IMR-90 (cell line): ENCODE data around the gene SOX6. TPM values are rescaled to one million over a fixed set of nuclear protein-coding genes. Genes with fewer than 3 reads are reported as not detected.

ENCODE experiments used
- ATAC-seq: fragments of 200-7000 bp; cut with Tn5 transposase; 2 replicates; pipeline ENCODE4 v1.9.1; 2020; ENCODE audit warnings: low read depth, mild to moderate bottlenecking, moderate library complexity
- BruUV-seq: library from RNA; stranded (reverse); fragments of 400-500 nt; replicated peaks from 2 replicates; lab custom pipeline; 2021; lab: Mats Ljungman, UMichigan
- CTCF ChIA-PET: fragments of 300-600 bp; formaldehyde crosslinking; extraction: SDS; loops from one replicate; lab custom pipeline; 2021; ENCODE audit warnings: antibody characterized with exemption; lab: Yijun Ruan, JAX
- POLR2A ChIA-PET: fragments of 300-600 bp; sonication (Branson Sonifier 250); formaldehyde crosslinking; loops from one replicate; lab custom pipeline; 2022; ENCODE audit warnings: antibody characterized with exemption; ENCODE audit not compliant: unreplicated experiment; lab: Charles Lee
- DNase-seq: peaks from one replicate; pipeline ENCODE4 v3.0.0; 2013
- H2AFZ ChIP-seq: replicated peaks from 2 replicates; pipeline ENCODE3; 2013; ENCODE audit warnings: low read length, mild to moderate bottlenecking; ENCODE audit not compliant: poor library complexity
- H2AK5ac ChIP-seq: 2 replicates; pipeline ENCODE4 v1.6.1; 2013; ENCODE audit warnings: low read depth, low read length, inconsistent platforms
- H2AK9ac ChIP-seq: replicated peaks from 2 replicates; pipeline ENCODE3; 2013; ENCODE audit warnings: mild to moderate bottlenecking, low read depth, low read length, moderate library complexity; ENCODE audit not compliant: poor library complexity
- H2BK120ac ChIP-seq: 2 replicates; pipeline ENCODE4 v1.6.1; 2013; ENCODE audit warnings: low read depth, low read length, inconsistent platforms
- H2BK15ac ChIP-seq: 3 replicates; pipeline ENCODE4 v1.6.1; 2013; ENCODE audit warnings: low read depth, low read length, inconsistent platforms
- H2BK20ac ChIP-seq: 2 replicates; pipeline ENCODE4 v1.6.1; 2013; ENCODE audit warnings: low read depth, mild to moderate bottlenecking, inconsistent platforms, low read length, moderate library complexity
- H2BK5ac ChIP-seq: 2 replicates; pipeline ENCODE4 v1.6.1; 2013; ENCODE audit warnings: mild to moderate bottlenecking, low read depth, low read length, inconsistent platforms; ENCODE audit not compliant: poor library complexity, severe bottlenecking
- H3K14ac ChIP-seq: replicated peaks from 2 replicates; pipeline ENCODE4 v1.6.1; 2013; ENCODE audit warnings: low read depth, low read length, inconsistent platforms
- H3K18ac ChIP-seq: 2 replicates; pipeline ENCODE4 v1.6.1; 2013; ENCODE audit warnings: low read depth, low read length, control low read depth
- H3K23ac ChIP-seq: 2 replicates; pipeline ENCODE4 v1.6.1; 2013; ENCODE audit warnings: low read depth, low read length, inconsistent platforms
- H3K27ac ChIP-seq: 2 replicates; pipeline ENCODE4 v1.5.1; 2013; ENCODE audit warnings: mild to moderate bottlenecking, control low read depth, low read length; ENCODE audit not compliant: insufficient read depth
- H3K27me3 ChIP-seq: 2 replicates; pipeline ENCODE4 v1.6.1; 2013; ENCODE audit warnings: low read length; ENCODE audit not compliant: control insufficient read depth, insufficient read depth
- H3K36me3 ChIP-seq: 2 replicates; pipeline ENCODE4 v1.6.1; 2013; ENCODE audit warnings: low read length, mixed read lengths; ENCODE audit not compliant: control insufficient read depth, insufficient read depth
- H3K4ac ChIP-seq: 2 replicates; pipeline ENCODE4 v1.6.1; 2013; ENCODE audit warnings: low read depth, low read length, inconsistent platforms
- H3K4me1 ChIP-seq: 2 replicates; pipeline ENCODE4 v1.6.1; 2013; ENCODE audit warnings: low read length, mixed read lengths; ENCODE audit not compliant: control insufficient read depth, insufficient read depth
- H3K4me2 ChIP-seq: 2 replicates; pipeline ENCODE4 v1.6.1; 2013; ENCODE audit warnings: low read depth, mild to moderate bottlenecking, control low read depth, low read length, moderate library complexity
- H3K4me3 ChIP-seq: 2 replicates; pipeline ENCODE4 v1.5.1; 2013; ENCODE audit warnings: low read depth, mild to moderate bottlenecking, control low read depth, low read length, moderate library complexity; ENCODE audit not compliant: insufficient read depth
- H3K56ac ChIP-seq: 2 replicates; pipeline ENCODE4 v1.6.1; 2013; ENCODE audit warnings: low read length, inconsistent platforms; ENCODE audit not compliant: insufficient read depth; ENCODE audit errors: extremely low read depth
- H3K79me1 ChIP-seq, 2 experiments: 2 replicates each; pipeline ENCODE4 v1.6.1; 2013; ENCODE audit warnings: low read length in 2 of 2, inconsistent platforms in 1 of 2, low read depth in 1 of 2
- H3K9ac ChIP-seq: 2 replicates; pipeline ENCODE4 v1.6.1; 2013; ENCODE audit warnings: low read depth, low read length, control low read depth
- H3K9me1 ChIP-seq: 2 replicates; pipeline ENCODE4 v1.6.1; 2013; ENCODE audit warnings: low read length, inconsistent platforms; ENCODE audit not compliant: insufficient read depth
- H3K9me3 ChIP-seq: 2 replicates; pipeline ENCODE4 v1.6.1; 2013; ENCODE audit warnings: low read length; ENCODE audit not compliant: control insufficient read depth, insufficient read depth
- H4K20me1 ChIP-seq: 2 replicates; pipeline ENCODE4 v1.6.1; 2013; ENCODE audit warnings: low read length, inconsistent platforms; ENCODE audit not compliant: insufficient read depth
- H4K5ac ChIP-seq: 2 replicates; pipeline ENCODE4 v1.6.1; 2013; ENCODE audit warnings: mild to moderate bottlenecking, low read depth, low read length, control low read depth
- H4K8ac ChIP-seq, 2 experiments: 2 replicates each; pipeline ENCODE4 v1.6.1; 2013; ENCODE audit warnings: low read depth in 2 of 2, low read length in 2 of 2, control low read depth in 1 of 2, inconsistent platforms in 1 of 2
- H4K91ac ChIP-seq: 2 replicates; pipeline ENCODE4 v1.6.1; 2013; ENCODE audit warnings: low read depth, low read length, inconsistent platforms; ENCODE audit not compliant: insufficient read depth
- BHLHE40 ChIP-seq: fragments of 150-350 bp; IDR thresholded peaks from 2 replicates; pipeline ENCODE4 v1.6.1; 2016; ENCODE audit warnings: mild to moderate bottlenecking, low read depth, low read length
- CHD1 ChIP-seq: IDR thresholded peaks from 2 replicates; pipeline ENCODE4 v1.6.1; 2012; ENCODE audit warnings: low read depth, low read length, improper control_type of control experiment
- CTCF ChIP-seq: conservative IDR thresholded peaks from 2 replicates; pipeline ENCODE4 v1.5.1; 2012; ENCODE audit warnings: mild to moderate bottlenecking, low read depth, low read length, improper control_type of control experiment
- ELK1 ChIP-seq: fragments of 150-350 bp; IDR thresholded peaks from 2 replicates; pipeline ENCODE4 v1.6.1; 2016; ENCODE audit warnings: low read depth, mild to moderate bottlenecking, low read length, moderate library complexity, borderline replicate concordance
- MAZ ChIP-seq: IDR thresholded peaks from 2 replicates; pipeline ENCODE4 v1.6.1; 2012; ENCODE audit warnings: low read depth, mild to moderate bottlenecking, low read length, improper control_type of control experiment, moderate library complexity, borderline replicate concordance
- MXI1 ChIP-seq: IDR thresholded peaks from 2 replicates; pipeline ENCODE4 v1.6.1; 2012; ENCODE audit warnings: low read depth, mild to moderate bottlenecking, low read length, moderate library complexity, borderline replicate concordance
- NFE2L2 ChIP-seq: fragments of 150-350 bp; IDR thresholded peaks from 2 replicates; pipeline ENCODE4 v1.6.1; 2016; ENCODE audit warnings: low read depth, mild to moderate bottlenecking, low read length
- POLR2A ChIP-seq: IDR thresholded peaks from 2 replicates; pipeline ENCODE4 v1.6.1; 2012; ENCODE audit warnings: mild to moderate bottlenecking, low read depth, low read length
- RCOR1 ChIP-seq: IDR thresholded peaks from 2 replicates; pipeline ENCODE4 v1.6.1; 2012; ENCODE audit warnings: mild to moderate bottlenecking, low read length, improper control_type of control experiment; ENCODE audit not compliant: insufficient replicate concordance
- WGBS, 2 experiments: methylation state at CpG; one replicate each; pipeline versions ENCODE4 v1.1.5 to v1.1.7; 2013; ENCODE audit warnings: missing lambda C conversion rate in 2 of 2; ENCODE audit not compliant: insufficient read length in 1 of 2; ENCODE audit errors: extremely low coverage in 2 of 2; 5-methylcytosine and 5-hydroxymethylcytosine counted together
- dilution Hi-C: fragments of 300-500 bp; cut with HindIII; formaldehyde crosslinking; loops from one replicate; pipeline ENCODE4 v1.14.3; 2018; ENCODE audit warnings: low sequenced_read_pairs; ENCODE audit not compliant: unreplicated experiment
- in situ Hi-C: fragments of 300-500 bp; cut with MboI; formaldehyde crosslinking; loops from 3 replicates; pipeline ENCODE4 v1.14.3; 2019; ENCODE audit warnings: low sequenced_read_pairs, inconsistent platforms, mixed read lengths
- intact Hi-C: fragments of 100-400 bp; cut with micrococcal nuclease; formaldehyde crosslinking; loops from 2 replicates; pipeline ENCODE4 v1.10.0; 2022
- polyA plus RNA-seq, 3 experiments: library from polyadenylated mRNA; depleted of rRNA; stranded (reverse); fragments of >200 nt; gene quantifications; 2 replicates each; pipeline ENCODE4 v1.2.3, GENCODE V29; 2012; ENCODE audit warnings: low replicate concordance in 1 of 3
- total RNA-seq: library from RNA; depleted of rRNA; stranded (reverse); fragments of >200 nt; gene quantifications from 2 replicates; pipeline ENCODE4 v1.2.3, GENCODE V29; 2012

Gene SOX6
- total and polyA plus RNA-seq, 2 of the 4 experiments (the other 2 are of a cell fraction): 1.7 to 7.7 TPM

GRCh38 chr11:15987046-15987445, 369.3 kb downstream of the SOX6 start:
- ATAC-seq (peak; percentile 85), DNase-seq (peak; percentile 75)
- H3K23ac ChIP-seq: peak overlapping the region; percentile 45; the same call in 1 of the 2 replicates
- intact Hi-C loops: loop anchor here (5.0 to 10.0 kb wide), 3 partner anchors 162 to 662 kb away; no protein-coding TSS in a partner anchor
- peak overlapping the region; percentile 57; the same call in 1 of the 2 replicates for H3K56ac ChIP-seq
- H2BK5ac ChIP-seq: peak overlapping the region; percentile 69
- H3K4me2 ChIP-seq: no peak overlapping the region
- peak overlapping the region; percentile 12; the same call in 1 of the 2 replicates for H4K91ac ChIP-seq
- no peak overlapping the region for H2AFZ ChIP-seq
- no peaks in the 10 kb centered on the region for H4K20me1 ChIP-seq
- H3K79me1 ChIP-seq: no peaks in the 10 kb centered on the region
- H3K36me3 ChIP-seq: no peaks in the 10 kb centered on the region
- peak overlapping the region; percentile 43; the same call in 1 of the 2 replicates for H3K14ac ChIP-seq
- no peak for TF ChIP-seq MAZ
- no peak for TF ChIP-seq RCOR1
- no peak for TF ChIP-seq ELK1
- TF ChIP-seq CTCF: no peak
- TF ChIP-seq BHLHE40: no peak
- TF ChIP-seq NFE2L2: no peak
- no peak for TF ChIP-seq POLR2A
- no peak for TF ChIP-seq CHD1
- no peak for TF ChIP-seq MXI1
- no peaks in the 10 kb centered on the region for H3K9me3 ChIP-seq
- POLR2A ChIA-PET: interaction anchor here (0.6 to 1.7 kb wide), 2 partner anchors 135 to 620 kb away, joined by 3 to 12 read pairs; no protein-coding TSS in a partner anchor
- no CpG with 5 or more reads among the region's 5 CpGs for WGBS, 2 experiments
- no peak overlapping the region; the same call in 2 of the 3 replicates for H2BK15ac ChIP-seq
- CTCF ChIA-PET: interaction anchor here (2.2 kb wide), 1 partner anchor 11 kb away, joined by 8 read pairs; no protein-coding TSS in a partner anchor
- H3K18ac ChIP-seq: peak overlapping the region; percentile 30; the same call in 1 of the 2 replicates
- H2BK120ac ChIP-seq: peak overlapping the region; percentile 90
- H2AK9ac ChIP-seq: no peak overlapping the region
- dilution Hi-C loops: no loop called here
- peak overlapping the region; percentile 23; the same call in 1 of the 2 replicates for H3K9ac ChIP-seq
- no peak overlapping the region for H3K4me3 ChIP-seq
- H3K4me1 ChIP-seq: peaks cover 22% of the 10 kb centered on the region
- no peak overlapping the region for H2AK5ac ChIP-seq
- H3K27ac ChIP-seq: peak overlapping the region; percentile 32
- H2BK20ac ChIP-seq: peak overlapping the region; percentile 53; the same call in 1 of the 2 replicates
- in situ Hi-C loops: loop anchor here (10.0 kb wide), 1 partner anchor 618 kb away; no protein-coding TSS in a partner anchor
- no peak overlapping the region for H4K5ac ChIP-seq
- H4K8ac ChIP-seq: no peak overlapping the region; a peak in 1 of 4 replicates
- H3K27me3 ChIP-seq: no peaks in the 10 kb centered on the region
- H3K4ac ChIP-seq: peak overlapping the region; percentile 65
- H3K9me1 ChIP-seq: peaks cover 12% of the 10 kb centered on the region
- no TSS peak for BruUV-seq
